Lower lobe of right lung (tissue), 2 donors: Measurements from ENCODE around the gene HERC3. TPM values are rescaled to one million over a fixed set of nuclear protein-coding genes. Genes with fewer than 3 reads are reported as not detected.

Experiments used
- ATAC-seq, 2 donors: fragments of 200-7000 bp; cut with Tn5 transposase; one replicate each; pipeline ENCODE4 v1.9.1; 2020 to 2022; ENCODE audit warnings: mild to moderate bottlenecking in 2 of 2, moderate library complexity in 2 of 2
- DNase-seq: peaks from one replicate; pipeline ENCODE4 v3.0.0-alpha.2; 2020
- H3K27ac ChIP-seq: fragments of 200-600 bp; one replicate; pipeline ENCODE4 v1.8.0; 2022
- H3K27me3 ChIP-seq: fragments of 200-600 bp; one replicate; pipeline ENCODE4 v1.8.0; 2022; ENCODE audit warnings: low read depth
- H3K36me3 ChIP-seq: fragments of 200-600 bp; one replicate; pipeline ENCODE4 v1.8.0; 2022; ENCODE audit warnings: mild to moderate bottlenecking
- H3K4me1 ChIP-seq: fragments of 200-600 bp; one replicate; pipeline ENCODE4 v1.8.0; 2022
- H3K4me3 ChIP-seq: fragments of 200-600 bp; one replicate; pipeline ENCODE4 v1.8.0; 2022; ENCODE audit warnings: mild to moderate bottlenecking
- H3K9me3 ChIP-seq: fragments of 200-600 bp; one replicate; pipeline ENCODE4 v1.8.0; 2022
- intact Hi-C: fragments of 100-400 bp; cut with DNase I; formaldehyde crosslinking; loops from one replicate; pipeline ENCODE4 v1.11.0; 2022
- total RNA-seq: library from RNA; stranded (reverse); fragmentation: NEBNext Ultra II Directional; extraction: Animal tissue kit (Norgen Biotek cat#: 25700); gene quantifications from one replicate; pipeline ENCODE4 v1.2.1, GENCODE V29; 2021
- TF ChIP-seq, protein P1 (sequence below): fragments of 200-600 bp; IDR thresholded peaks from one replicate; pipeline ENCODE4 v1.8.0; 2022; ENCODE audit warnings: antibody characterized with exemption, mild to moderate bottlenecking
- donor health status: DM: no; HTN: yes; CAD: no; lungs with severe emphysema.

HERC3 gene
- total RNA-seq, 1 donor from 2014 or later: 54.1 TPM

- Histone ChIP-seq H3K4me3 (no peak overlapping the region), H3K36me3 (peaks cover 64% of the 10 kb centered on the region), H3K27ac (no peak overlapping the region), H3K4me1 (peaks cover 6% of the 10 kb centered on the region), H3K9me3 (no peaks in the 10 kb centered on the region), H3K27me3 (no peaks in the 10 kb centered on the region)
- ATAC-seq (no peak), DNase-seq (no peak)
- TF ChIP-seq, protein P1, sequence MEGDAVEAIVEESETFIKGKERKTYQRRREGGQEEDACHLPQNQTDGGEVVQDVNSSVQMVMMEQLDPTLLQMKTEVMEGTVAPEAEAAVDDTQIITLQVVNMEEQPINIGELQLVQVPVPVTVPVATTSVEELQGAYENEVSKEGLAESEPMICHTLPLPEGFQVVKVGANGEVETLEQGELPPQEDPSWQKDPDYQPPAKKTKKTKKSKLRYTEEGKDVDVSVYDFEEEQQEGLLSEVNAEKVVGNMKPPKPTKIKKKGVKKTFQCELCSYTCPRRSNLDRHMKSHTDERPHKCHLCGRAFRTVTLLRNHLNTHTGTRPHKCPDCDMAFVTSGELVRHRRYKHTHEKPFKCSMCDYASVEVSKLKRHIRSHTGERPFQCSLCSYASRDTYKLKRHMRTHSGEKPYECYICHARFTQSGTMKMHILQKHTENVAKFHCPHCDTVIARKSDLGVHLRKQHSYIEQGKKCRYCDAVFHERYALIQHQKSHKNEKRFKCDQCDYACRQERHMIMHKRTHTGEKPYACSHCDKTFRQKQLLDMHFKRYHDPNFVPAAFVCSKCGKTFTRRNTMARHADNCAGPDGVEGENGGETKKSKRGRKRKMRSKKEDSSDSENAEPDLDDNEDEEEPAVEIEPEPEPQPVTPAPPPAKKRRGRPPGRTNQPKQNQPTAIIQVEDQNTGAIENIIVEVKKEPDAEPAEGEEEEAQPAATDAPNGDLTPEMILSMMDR: no peak
- intact Hi-C loops: no loop called here
Observed at GRCh38 chr4:88660446-88661294, 68.4 kb downstream of the HERC3 start.

GRCh38 chr4:88661739-88662138 is 69.5 kb downstream of the HERC3 start:
- H3K27ac ChIP-seq: no peak overlapping the region
- no peaks in the 10 kb centered on the region for H3K27me3 ChIP-seq
- no peak overlapping the region for H3K4me3 ChIP-seq
- DNase-seq (no peak), ATAC-seq (no peak)
- H3K9me3 ChIP-seq: no peaks in the 10 kb centered on the region
- H3K4me1 ChIP-seq: peaks cover 6% of the 10 kb centered on the region
- TF ChIP-seq, protein P1: no peak
- intact Hi-C loops: no loop called here
- peaks cover 55% of the 10 kb centered on the region for H3K36me3 ChIP-seq

DNA sequence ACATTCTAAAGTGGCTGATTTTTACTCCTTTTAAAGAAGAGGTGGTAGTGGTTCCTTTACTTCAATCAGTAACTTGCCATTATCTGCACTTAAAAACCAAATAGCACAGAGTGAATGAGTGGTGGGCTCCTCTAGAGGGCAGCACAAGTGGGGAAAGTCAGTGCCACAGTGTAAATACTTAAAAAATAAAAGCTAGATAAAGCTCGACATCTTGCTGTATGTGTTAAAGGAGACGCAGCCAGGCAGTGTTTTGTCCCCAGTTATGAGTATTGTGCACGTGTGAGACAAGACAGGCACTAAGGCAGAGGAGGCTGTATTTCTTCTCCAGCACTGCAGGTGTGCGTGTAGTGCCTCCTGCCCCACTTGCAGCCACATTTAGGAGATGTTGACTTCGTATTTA is 80.7 kb downstream of the HERC3 start:
- H3K4me3 ChIP-seq: no peak overlapping the region
- DNase-seq (no peak), ATAC-seq (peak; percentile 55 to 60)
- TF ChIP-seq, protein P1: peak; percentile 47
- H3K9me3 ChIP-seq: no peaks in the 10 kb centered on the region
- no peaks in the 10 kb centered on the region for H3K27me3 ChIP-seq
- H3K4me1 ChIP-seq: no peaks in the 10 kb centered on the region
- no peak overlapping the region for H3K27ac ChIP-seq
- intact Hi-C loops: no loop called here
- peaks cover 63% of the 10 kb centered on the region for H3K36me3 ChIP-seq

DNA sequence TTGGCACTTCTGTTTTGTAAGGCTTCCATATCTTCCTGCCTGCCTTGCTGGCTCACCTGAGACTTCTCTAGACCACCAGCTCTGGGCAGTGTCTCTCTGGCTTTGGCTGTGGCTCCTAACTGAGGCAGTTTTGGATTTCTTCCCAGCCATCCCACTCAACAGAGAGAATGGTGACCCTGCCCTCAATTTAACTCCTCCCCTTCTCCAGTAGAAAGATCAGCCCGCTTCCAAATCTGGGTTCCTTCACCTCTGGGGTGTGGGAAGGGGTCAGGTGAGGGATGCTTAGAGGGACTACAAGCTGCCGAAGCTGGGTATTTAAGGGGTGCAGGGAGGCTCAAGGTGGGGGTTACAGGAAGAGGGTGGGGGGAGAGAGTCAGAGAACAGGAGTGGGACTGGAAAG is 81.6 kb downstream of the HERC3 start:
- H3K27ac ChIP-seq: no peak overlapping the region
- H3K4me3 ChIP-seq: no peak overlapping the region
- ATAC-seq (no peak), DNase-seq (no peak)
- H3K27me3 ChIP-seq: no peaks in the 10 kb centered on the region
- H3K9me3 ChIP-seq: no peaks in the 10 kb centered on the region
- TF ChIP-seq, protein P1: no peak
- H3K4me1 ChIP-seq: no peaks in the 10 kb centered on the region
- intact Hi-C loops: no loop called here
- peaks cover 64% of the 10 kb centered on the region for H3K36me3 ChIP-seq

GRCh38 chr4:88674565-88674964 is 82.3 kb downstream of the HERC3 start:
- Histone ChIP-seq H3K4me1 (no peaks in the 10 kb centered on the region), H3K27ac (no peak overlapping the region), H3K27me3 (no peaks in the 10 kb centered on the region), H3K9me3 (no peaks in the 10 kb centered on the region), H3K4me3 (no peak overlapping the region), H3K36me3 (peaks cover 64% of the 10 kb centered on the region)
- no peak for ATAC-seq
- TF ChIP-seq, protein P1: no peak
- intact Hi-C loops: no loop called here
- DNase-seq: no peak
